K562 (cell line): ENCODE measurements around the gene LLGL2. TPM values are rescaled to one million over a fixed set of nuclear protein-coding genes. Genes with fewer than 3 reads are reported as not detected.

Experiments
- ATAC-seq: fragments of 200-7000 bp; cut with Tn5 transposase; 3 replicates; pipeline ENCODE4 v1.9.1; 2020; ENCODE audit warnings: moderate library complexity
- BruUV-seq: library from RNA; stranded (reverse); fragments of 400-500 nt; replicated peaks from 2 replicates; lab custom pipeline; 2021; lab: Mats Ljungman, UMichigan
- CTCF ChIA-PET: fragments of 300-600 bp; formaldehyde crosslinking; extraction: SDS; loops from one replicate; lab custom pipeline; 2021; ENCODE audit warnings: low intra/inter-chr PET ratio; lab: Yijun Ruan, JAX
- POLR2A ChIA-PET: fragments of 300-600, 350-650 bp; sonication (Branson Sonifier 250); formaldehyde crosslinking; extraction: SDS; loops from one replicate; lab custom pipeline; 2021; ENCODE audit warnings: antibody characterized with exemption, inconsistent platforms; lab: Yijun Ruan, JAX
- DNase-seq, 4 experiments: peaks; one replicate each; pipeline versions ENCODE4 v3.0.0 to v3.0.0-alpha.2; 2011 to 2018; ENCODE audit warnings: low spot score in 3 of 4, mixed read lengths in 3 of 4; ENCODE audit errors: extremely low read depth in 1 of 4
- FAIRE-seq: peaks from 2 replicates; lab custom pipeline; 2011; peaks lifted over from hg19 to GRCh38; lab: Jason Lieb, UNC
- H2AFZ ChIP-seq: 2 replicates; pipeline ENCODE4 v1.6.0; 2011; ENCODE audit warnings: low read depth, low read length, control low read depth, inconsistent platforms
- H3K27ac ChIP-seq: fragments of 200-600 bp; 3 replicates; pipeline ENCODE4 v1.8.0; 2011; ENCODE audit warnings: low read depth, mild to moderate bottlenecking, control low read depth, inconsistent platforms, low read length, moderate library complexity, mixed read lengths; ENCODE audit errors: extremely low read depth
- H3K27me3 ChIP-seq, 2 experiments: fragments of 300-600 bp in 1 of 2; 2 replicates in 1 of 2; 3 replicates in 1 of 2; pipeline versions ENCODE4 v1.6.0 to v1.8.0; 2011; ENCODE audit warnings: inconsistent platforms in 2 of 2, low read length in 2 of 2, mild to moderate bottlenecking in 1 of 2, mixed read lengths in 1 of 2, moderate library complexity in 1 of 2; ENCODE audit not compliant: control insufficient read depth in 2 of 2, insufficient read depth in 2 of 2
- H3K36me3 ChIP-seq: fragments of 300-600 bp; 3 replicates; pipeline ENCODE4 v1.8.0; 2011; ENCODE audit warnings: mild to moderate bottlenecking, low read length, inconsistent platforms; ENCODE audit not compliant: control insufficient read depth, insufficient read depth
- H3K4me1 ChIP-seq, 2 experiments: fragments of 200-600 bp in 1 of 2; replicated peaks in 1 of 2; 2 replicates in 1 of 2; 3 replicates in 1 of 2; pipeline versions ENCODE4 v1.5.1 to v1.8.0; 2011; ENCODE audit warnings: inconsistent platforms in 2 of 2, low read length in 2 of 2, mild to moderate bottlenecking in 1 of 2, mixed read lengths in 1 of 2, moderate library complexity in 1 of 2; ENCODE audit not compliant: control insufficient read depth in 2 of 2, insufficient read depth in 2 of 2
- H3K4me2 ChIP-seq: 2 replicates; pipeline ENCODE4 v1.6.1; 2011; ENCODE audit warnings: low read length, control low read depth, inconsistent platforms, mixed read lengths; ENCODE audit not compliant: insufficient read depth
- H3K4me3 ChIP-seq: fragments of 200-600 bp; sonication (generic), shearing (Covaris generic); 2 replicates; pipeline ENCODE4 v1.5.1; 2016; ENCODE audit warnings: control low read depth, inconsistent platforms
- H3K79me2 ChIP-seq: fragments of 200-600 bp; 3 replicates; pipeline ENCODE4 v1.8.0; 2011; ENCODE audit warnings: low read length, inconsistent platforms; ENCODE audit not compliant: control insufficient read depth, insufficient read depth
- H3K9ac ChIP-seq, 2 experiments: 2 replicates each; pipeline versions ENCODE4 v1.6.0 to v1.6.1; 2011; ENCODE audit warnings: low read depth in 2 of 2, low read length in 2 of 2, control low read depth in 1 of 2, inconsistent platforms in 1 of 2, mild to moderate bottlenecking in 1 of 2, mixed read lengths in 1 of 2; ENCODE audit not compliant: insufficient read depth in 1 of 2
- H3K9me1 ChIP-seq: one replicate; pipeline ENCODE4 v1.6.0; 2011; ENCODE audit warnings: inconsistent platforms, mild to moderate bottlenecking, low read length, moderate library complexity; ENCODE audit not compliant: control insufficient read depth, insufficient read depth
- H3K9me3 ChIP-seq: replicated peaks from 2 replicates; pipeline ENCODE4 v1.5.1; 2011; ENCODE audit warnings: low read depth, low read length, inconsistent platforms; ENCODE audit not compliant: control insufficient read depth, insufficient read depth
- H4K20me1 ChIP-seq: replicated peaks from 2 replicates; pipeline ENCODE4 v1.6.1; 2011; ENCODE audit warnings: low read length, inconsistent platforms, mixed read lengths; ENCODE audit not compliant: control insufficient read depth, insufficient read depth
- ERF ChIP-seq: fragments of 450-650 bp; formaldehyde crosslinking; IDR thresholded peaks from 2 replicates; pipeline ENCODE4 v1.4.0; 2020; ENCODE audit warnings: mild to moderate bottlenecking, mixed read lengths
- RBM39 ChIP-seq: fragments of 200-400 bp; formaldehyde crosslinking; optimal IDR thresholded peaks from 2 replicates; pipeline ENCODE3; 2018; ENCODE audit warnings: low read depth, low read length
- SRSF3 ChIP-seq: fragments of 200-400 bp; formaldehyde crosslinking; IDR thresholded peaks from 2 replicates; pipeline ENCODE4 v1.6.1; 2016; ENCODE audit warnings: mild to moderate bottlenecking, low read length, moderate library complexity; ENCODE audit not compliant: insufficient read depth
- TCF15 ChIP-seq: fragments of 250-450 bp; sonication (Bioruptor Pico); IDR thresholded peaks from 2 replicates; pipeline ENCODE4 v1.8.0; 2022; ENCODE audit warnings: moderate library complexity, mild to moderate bottlenecking, inconsistent platforms
- YY1 ChIP-seq, 3 experiments: IDR thresholded peaks; 2 replicates each; pipeline ENCODE4 v1.6.1; 2011; ENCODE audit warnings: low read length in 2 of 3, mild to moderate bottlenecking in 2 of 3, moderate library complexity in 2 of 3, borderline replicate concordance in 1 of 3, control low read depth in 1 of 3, low read depth in 1 of 3; ENCODE audit not compliant: insufficient read depth in 3 of 3, insufficient replicate concordance in 2 of 3, control insufficient read depth in 1 of 3, insufficient read length in 1 of 3; ENCODE audit errors: extremely low read depth in 1 of 3
- ZFP36 ChIP-seq: fragments of 150-350 bp; IDR thresholded peaks from 2 replicates; pipeline ENCODE4 v1.6.1; 2018; ENCODE audit warnings: low read length, low read depth; ENCODE audit not compliant: partially characterized antibody
- ZKSCAN1 ChIP-seq: fragments of 150-350 bp; IDR thresholded peaks from 2 replicates; pipeline ENCODE4 v1.6.1; 2016; ENCODE audit warnings: low read depth, low read length
- ZNF311 ChIP-seq: fragments of 250-450 bp; sonication (Bioruptor Pico); IDR thresholded peaks from 2 replicates; pipeline ENCODE4 v1.4.0; 2020; ENCODE audit warnings: mild to moderate bottlenecking, moderate library complexity
- ZNF589 ChIP-seq: fragments of 200-800 bp; sonication (Bioruptor generic); IDR thresholded peaks from 2 replicates; pipeline ENCODE4 v1.6.1; 2016; ENCODE audit warnings: low read depth, missing genetic modification characterization, missing compliant biosample characterization
- ZNF639 ChIP-seq, 2 experiments: fragments of 200-800 bp in 1 of 2; sonication (Bioruptor generic) in 1 of 2; sonication (generic) in 1 of 2; formaldehyde crosslinking in 1 of 2; IDR thresholded peaks in 1 of 2; conservative IDR thresholded peaks in 1 of 2; 2 replicates each; pipeline versions ENCODE4 v1.5.0 to v1.6.1; 2016 to 2020; ENCODE audit warnings: missing compliant biosample characterization in 1 of 2, missing genetic modification characterization in 1 of 2, missing genetic modification reagents in 1 of 2
- ZNF644 ChIP-seq: fragments of 200-800 bp; sonication (Bioruptor generic); IDR thresholded peaks from 2 replicates; pipeline ENCODE4 v1.6.1; 2016; ENCODE audit warnings: low read depth, missing genetic modification characterization, missing compliant biosample characterization
- WGBS: fragments of 100-300 bp; shearing (Covaris generic); methylation state at CpG from one replicate; pipeline ENCODE4 v1.1.6; 2016; ENCODE audit warnings: low coverage, mixed read lengths; ENCODE audit not compliant: insufficient coverage; ENCODE audit errors: missing lambda C conversion rate; 5-methylcytosine and 5-hydroxymethylcytosine counted together
- in situ Hi-C: fragments of 300-500 bp; cut with MboI; formaldehyde crosslinking; loops from 4 replicates; pipeline ENCODE4 v1.15.0; 2018; ENCODE audit warnings: inconsistent platforms, mixed read lengths
- intact Hi-C: fragments of 100-400 bp; cut with micrococcal nuclease; formaldehyde crosslinking; loops from 2 replicates; pipeline ENCODE4 v1.14.2; 2022
- polyA plus RNA-seq, 8 experiments: library from polyadenylated mRNA; depleted of rRNA in 4 of 8; stranded (reverse) in 5 of 8; unstranded in 3 of 8; fragments of >200 nt; fragmentation: Nextera tagmentation in 2 of 8; fragmentation: Illumina TruSeq in 1 of 8; extraction: Ambion mirVana in 2 of 8; extraction: Trizol in 1 of 8; gene quantifications; 2 replicates each; pipeline versions ENCODE4 v1.2.1 to v1.2.3, GENCODE V29; 2011 to 2014; ENCODE audit warnings: inconsistent platforms in 1 of 8, missing spikeins in 1 of 8
- total RNA-seq, 7 experiments: library from RNA; depleted of rRNA in 6 of 7; stranded (reverse); fragments of >200 nt in 6 of 7; fragmentation: Illumina TruSeq in 2 of 7; extraction: Trizol in 2 of 7; gene quantifications; 2 replicates each; pipeline versions ENCODE4 v1.2.1 to v1.2.3, GENCODE V29; 2011 to 2021; ENCODE audit warnings: low replicate concordance in 1 of 7
- TF ChIP-seq, protein P1 (sequence below): fragments of 450-650 bp; IDR thresholded peaks from 2 replicates; pipeline ENCODE4 v1.6.1; 2016
- TF ChIP-seq, protein P2 (sequence below): fragments of 450-650 bp; IDR thresholded peaks from 2 replicates; pipeline ENCODE4 v1.6.1; 2016; ENCODE audit warnings: antibody characterized with exemption

LLGL2 gene
- total and polyA plus RNA-seq, 9 of the 15 experiments (the other 6 are each of a cell fraction or from before 2014, with no cell fraction given): 0.32 to 24.4 (median 10.2) TPM

- POLR2A ChIA-PET: interaction anchor here (0.6 to 1.0 kb wide), 3 partner anchors 10 to 261 kb away, joined by 3 read pairs; no protein-coding TSS in a partner anchor
- Histone ChIP-seq H3K27ac (peak overlapping the region; percentile 57; the same call in 2 of the 3 replicates), H3K4me2 (no peak overlapping the region), H3K9me3 (no peaks in the 10 kb centered on the region), H3K9ac (peak overlapping the region; percentile 43 to 77; a peak in 3 of 4 replicates), H3K36me3 (no peaks in the 10 kb centered on the region; the same call in 2 of the 3 replicates), H3K4me3 (no peak overlapping the region), H4K20me1 (no peaks in the 10 kb centered on the region), H3K9me1 (no peaks in the 10 kb centered on the region), H3K4me1 (peaks cover 10 to 43% of the 10 kb centered on the region in 2 experiments; a peak in 4 of 5 replicates), H3K27me3 (no peaks in the 10 kb centered on the region), H3K79me2 (no peaks in the 10 kb centered on the region), H2AFZ (0 out of 2 replicates have a peak overlapping the region, but pooled peaks have one; percentile 14)
- CTCF ChIA-PET: interaction anchor here (0.6 kb wide), 1 partner anchor 176 kb away, joined by 3 read pairs; no protein-coding TSS in a partner anchor
- 67% methylated on average over 14 of the region's 15 CpGs for WGBS
- ATAC-seq: peak; percentile 85
- no TSS peak for BruUV-seq
- in situ Hi-C loops: no loop called here
- intact Hi-C loops: no loop called here
- peak in 2 of 4 experiments; percentile 50 to 67 for DNase-seq
- FAIRE-seq: peak; percentile 92
- TF ChIP-seq YY1 (IDR thresholded peaks at IDR 0.05; ENCODE audit: borderline replicate concordance in 1 of 3, control insufficient read depth in 1 of 3, extremely low read depth in 1 of 3, insufficient read depth in 3 of 3, insufficient read length in 1 of 3, insufficient replicate concordance in 2 of 3, low read depth in 1 of 3, low read length in 2 of 3): peak in 1 of 3 experiments; percentile 9
- TF ChIP-seq, protein P1, sequence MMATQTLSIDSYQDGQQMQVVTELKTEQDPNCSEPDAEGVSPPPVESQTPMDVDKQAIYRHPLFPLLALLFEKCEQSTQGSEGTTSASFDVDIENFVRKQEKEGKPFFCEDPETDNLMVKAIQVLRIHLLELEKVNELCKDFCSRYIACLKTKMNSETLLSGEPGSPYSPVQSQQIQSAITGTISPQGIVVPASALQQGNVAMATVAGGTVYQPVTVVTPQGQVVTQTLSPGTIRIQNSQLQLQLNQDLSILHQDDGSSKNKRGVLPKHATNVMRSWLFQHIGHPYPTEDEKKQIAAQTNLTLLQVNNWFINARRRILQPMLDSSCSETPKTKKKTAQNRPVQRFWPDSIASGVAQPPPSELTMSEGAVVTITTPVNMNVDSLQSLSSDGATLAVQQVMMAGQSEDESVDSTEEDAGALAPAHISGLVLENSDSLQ: peak; percentile 45
- TF ChIP-seq ZNF639 (CRISPR knock-in tag; conservative IDR thresholded peaks at IDR 0.05 in 1 of 2, IDR thresholded peaks at IDR 0.05 in 1 of 2): peak in 1 of 2 experiments; percentile 57; a peak in 1 of 4 replicates
- 0 out of 2 replicates have a peak, but pooled peaks have one; percentile 36 for TF ChIP-seq ERF (CRISPR knock-in tag)
- 0 out of 2 replicates have a peak, but pooled peaks have one; percentile 34 for TF ChIP-seq ZNF589 (CRISPR knock-in tag)
- TF ChIP-seq TCF15: no peak
- TF ChIP-seq, protein P2, sequence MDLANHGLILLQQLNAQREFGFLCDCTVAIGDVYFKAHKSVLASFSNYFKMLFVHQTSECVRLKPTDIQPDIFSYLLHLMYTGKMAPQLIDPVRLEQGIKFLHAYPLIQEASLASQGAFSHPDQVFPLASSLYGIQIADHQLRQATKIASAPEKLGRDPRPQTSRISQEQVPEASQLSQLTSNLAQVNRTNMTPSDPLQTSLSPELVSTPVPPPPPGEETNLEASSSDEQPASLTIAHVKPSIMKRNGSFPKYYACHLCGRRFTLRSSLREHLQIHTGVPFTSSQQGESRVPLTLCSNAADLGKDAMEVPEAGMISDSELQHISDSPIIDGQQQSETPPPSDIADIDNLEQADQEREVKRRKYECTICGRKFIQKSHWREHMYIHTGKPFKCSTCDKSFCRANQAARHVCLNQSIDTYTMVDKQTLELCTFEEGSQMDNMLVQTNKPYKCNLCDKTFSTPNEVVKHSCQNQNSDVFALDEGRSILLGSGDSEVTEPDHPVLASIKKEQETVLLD: no peak
- TF ChIP-seq ZNF644 (tag): no peak
- TF ChIP-seq RBM39: no peak
- 0 out of 2 replicates have a peak, but pooled peaks have one; percentile 40 for TF ChIP-seq ZNF311 (CRISPR knock-in tag)
- TF ChIP-seq ZKSCAN1: no peak
- no peak for TF ChIP-seq SRSF3
- TF ChIP-seq ZFP36: no peak
These were observed 45.8 kb downstream of the LLGL2 start for GRCh38 chr17:75571197-75571884.
